NOMO-1 treated with DMSO at 0.1 percent for 48 hours (cell line): ENCODE results near the gene RFT1.

Source experiments
- DNase-seq: peaks from one replicate; lab custom pipeline; 2025; ENCODE audit not compliant: unreplicated experiment; lab: John Stamatoyannopoulos, UW

RFT1 gene

DNA sequence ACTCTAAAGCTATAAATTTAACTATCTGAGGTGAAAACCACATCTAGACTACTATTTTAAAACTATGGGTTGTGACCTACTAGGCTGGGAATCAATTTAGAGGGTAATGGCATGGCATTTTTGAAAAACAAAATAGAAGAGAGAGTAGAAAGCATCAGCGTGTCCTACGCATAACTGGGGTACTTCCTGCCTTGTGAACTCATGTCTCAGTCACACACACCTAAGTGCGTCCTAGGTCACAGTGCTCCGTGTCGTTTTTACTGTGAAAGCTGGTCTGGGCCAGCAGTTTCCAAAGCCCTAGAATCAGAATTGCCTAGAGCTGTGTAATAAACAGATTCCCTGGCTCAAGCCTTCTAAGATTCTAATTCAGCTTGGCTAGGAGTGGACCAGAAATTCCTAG lies 32.3 kb downstream of the RFT1 start:
- no peak for DNase-seq

DNA sequence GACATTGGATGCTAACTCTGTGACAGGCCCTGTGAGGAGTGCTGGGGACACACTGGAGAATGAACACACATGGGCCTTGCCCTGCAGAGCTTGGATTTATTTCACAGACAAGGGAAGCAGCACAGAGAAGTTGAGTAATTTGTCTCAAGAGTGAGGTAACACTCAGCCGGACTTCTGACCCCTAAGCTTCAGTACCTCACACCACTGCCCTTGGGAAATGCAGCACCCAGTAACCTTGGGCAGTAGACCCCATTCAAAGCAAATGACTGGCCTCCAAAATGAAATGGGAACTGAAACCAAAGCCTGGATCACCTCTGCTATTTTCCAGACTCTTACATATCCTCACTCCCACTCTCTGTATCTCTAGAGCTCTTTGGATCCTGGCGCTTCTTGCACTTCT lies 37.3 kb downstream of the RFT1 start:
- peak; percentile 34 for DNase-seq

DNA sequence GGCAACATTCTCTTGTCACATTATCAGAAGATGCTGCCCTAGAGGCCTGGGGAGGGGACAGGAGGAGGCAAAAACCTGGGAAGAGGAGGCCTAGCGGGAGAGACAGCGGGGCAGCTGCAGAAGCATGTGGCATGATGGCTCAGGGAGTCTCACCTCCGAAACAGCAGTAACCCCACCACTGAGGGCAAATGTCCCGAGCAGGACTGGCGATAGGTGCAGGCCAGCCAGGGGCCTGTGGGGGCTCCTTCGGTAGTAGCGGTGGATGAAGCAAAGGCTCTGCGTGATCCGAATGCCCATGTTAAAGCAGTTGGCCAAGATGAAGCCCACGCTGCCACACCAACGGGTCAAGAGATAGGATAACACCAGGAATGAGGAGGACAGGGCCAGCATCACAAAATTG lies 38.0 kb downstream of the RFT1 start:
- DNase-seq, result no peak

DNA sequence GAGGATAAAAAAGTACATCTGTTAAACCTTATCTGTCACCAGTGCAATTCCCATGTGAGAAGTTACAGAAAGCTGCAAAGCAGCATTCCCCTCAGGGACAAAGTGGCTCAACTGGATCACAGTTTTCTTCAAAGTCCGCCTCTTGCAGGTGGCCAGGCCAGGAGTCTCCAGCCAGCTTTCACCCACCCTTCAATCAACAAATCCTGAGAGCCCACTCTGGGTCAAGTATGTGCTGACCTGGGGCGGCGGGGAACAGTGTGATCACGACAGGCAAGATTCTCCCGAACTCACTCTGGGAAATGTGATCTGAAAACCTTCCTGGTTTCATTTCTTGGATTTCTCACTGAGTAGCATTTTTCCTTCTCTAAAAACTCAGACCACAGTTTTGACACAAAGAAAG lies 39.2 kb downstream of the RFT1 start:
- DNase-seq, result no peak

DNA sequence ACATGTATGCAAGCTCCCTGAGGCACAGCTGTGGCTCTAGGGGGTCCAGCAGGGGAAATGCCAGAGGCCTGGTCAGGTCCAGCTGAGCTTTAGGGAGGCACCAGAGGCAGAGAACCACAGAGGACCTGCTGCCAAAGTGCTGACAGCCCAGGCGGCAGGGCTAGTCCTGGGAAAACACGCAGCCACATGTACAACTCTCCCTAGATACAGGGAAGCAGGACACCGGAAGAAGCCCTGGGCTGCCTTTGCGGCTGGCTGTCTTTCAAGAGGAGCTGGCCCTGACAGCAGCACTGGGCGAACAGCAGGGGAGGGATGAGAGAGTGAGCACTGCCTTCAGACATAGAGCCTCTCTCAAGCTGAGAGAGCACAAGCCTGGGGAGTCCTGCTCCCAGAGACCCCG lies 40.7 kb downstream of the RFT1 start:
- no peak for DNase-seq

DNA sequence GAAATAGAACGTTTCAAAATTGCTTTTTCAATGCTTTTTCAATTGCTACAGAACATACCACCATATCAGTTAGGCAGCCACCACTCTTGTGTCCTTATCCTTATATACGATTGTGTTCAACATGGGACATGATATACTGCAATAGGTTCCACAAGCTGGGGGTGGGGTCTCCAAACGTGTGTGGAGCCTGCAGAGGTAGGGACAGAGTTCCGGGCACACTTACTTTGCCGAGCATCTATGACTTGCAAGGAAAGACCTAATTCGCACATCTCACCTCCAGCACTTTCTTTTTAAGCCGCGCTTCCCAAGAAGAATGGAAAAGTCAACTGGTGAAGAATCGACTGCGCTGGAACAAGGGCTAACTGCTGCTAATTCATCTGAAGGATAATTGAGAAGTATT lies 44.8 kb downstream of the RFT1 start:
- no peak for DNase-seq

DNA sequence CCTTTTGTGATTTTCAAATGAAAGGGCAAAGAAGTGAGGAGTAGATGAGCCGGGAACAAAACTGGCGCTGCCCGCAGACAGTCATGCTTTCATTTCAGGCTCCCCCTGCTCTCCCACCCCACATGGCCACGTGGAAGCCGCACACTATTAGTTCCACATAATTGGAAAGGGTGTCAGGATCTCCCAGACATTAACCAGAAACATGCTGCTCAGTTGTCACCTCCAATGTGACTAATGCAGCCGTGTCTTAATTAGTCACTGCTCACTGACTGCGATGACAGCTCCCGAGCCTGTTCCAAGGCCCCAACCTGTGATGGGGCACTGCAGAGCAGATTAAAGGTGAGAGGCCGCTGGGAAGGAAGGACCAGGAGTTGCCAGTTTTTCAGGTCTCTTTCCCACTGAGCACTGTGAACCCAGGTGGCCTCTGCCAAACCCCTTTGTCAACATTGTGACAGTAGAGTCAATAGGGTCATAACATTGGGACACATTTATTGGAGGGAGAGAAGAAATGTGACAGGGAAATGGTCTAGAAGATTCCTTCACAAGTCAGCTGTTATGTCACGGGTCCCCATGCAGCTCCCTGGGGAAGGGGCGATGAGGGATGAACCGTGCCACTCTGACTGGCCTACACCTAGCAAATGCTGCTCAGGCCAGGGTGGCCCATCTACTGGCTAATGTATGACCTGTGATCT lies 45.8 kb downstream of the RFT1 start:
- no peak for DNase-seq

DNA sequence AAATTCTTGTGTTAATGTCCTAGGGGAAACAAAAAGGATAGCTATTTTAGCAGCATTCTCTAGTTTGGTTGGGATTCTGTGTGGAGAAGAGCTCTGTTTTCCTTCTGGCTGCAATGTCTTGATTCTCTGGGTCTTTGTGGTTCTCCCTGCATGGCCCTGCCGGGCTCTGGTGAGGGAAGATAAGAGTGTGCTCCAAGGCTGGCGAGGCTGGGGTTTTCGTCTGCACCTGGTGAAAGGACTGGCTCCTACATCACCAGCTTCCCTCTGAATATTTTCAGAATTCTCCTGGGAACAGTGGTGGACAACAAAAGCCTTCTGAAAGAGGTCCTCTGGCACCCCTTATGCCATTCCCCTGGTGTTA lies 46.3 kb downstream of the RFT1 start:
- no peak for DNase-seq

DNA sequence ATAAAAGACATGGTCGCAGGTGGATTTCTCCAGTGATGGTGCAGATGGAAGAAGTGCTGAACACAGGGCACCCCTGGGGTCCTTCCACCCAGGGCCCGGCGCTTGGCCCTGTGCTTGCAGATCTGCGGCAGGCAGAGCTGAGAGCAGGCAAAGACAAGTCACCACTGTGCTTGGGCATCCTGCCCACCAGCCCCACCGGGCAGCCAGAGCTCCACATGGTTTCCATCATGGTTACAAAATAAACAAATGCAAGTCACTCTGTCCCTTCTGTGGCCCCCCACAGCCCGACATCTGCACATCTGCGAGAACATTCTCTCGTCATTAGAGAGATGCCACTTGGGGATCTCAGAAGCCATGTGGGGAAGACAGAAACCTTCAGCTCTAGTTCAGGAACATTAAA lies 46.7 kb downstream of the RFT1 start:
- DNase-seq, result no peak

DNA sequence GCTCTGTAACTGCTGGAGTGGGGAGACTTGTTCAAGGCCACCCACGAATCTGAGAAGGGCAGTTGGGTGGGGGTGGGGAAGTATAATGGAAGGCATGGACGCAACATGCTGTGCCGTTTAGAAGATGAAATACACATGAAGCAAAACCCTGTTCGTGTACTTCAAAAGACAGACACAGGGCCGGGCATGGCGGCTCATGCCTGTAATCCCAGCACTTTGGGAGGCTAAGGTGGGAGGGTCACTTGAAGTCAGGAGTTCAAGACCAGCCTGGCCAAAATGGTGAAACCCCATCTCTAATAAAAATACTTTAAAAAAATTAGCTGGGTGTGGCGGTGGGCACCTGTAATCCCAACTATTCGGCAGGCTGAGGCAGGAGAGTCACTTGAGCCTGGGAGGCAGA lies 47.5 kb downstream of the RFT1 start:
- no peak for DNase-seq

DNA sequence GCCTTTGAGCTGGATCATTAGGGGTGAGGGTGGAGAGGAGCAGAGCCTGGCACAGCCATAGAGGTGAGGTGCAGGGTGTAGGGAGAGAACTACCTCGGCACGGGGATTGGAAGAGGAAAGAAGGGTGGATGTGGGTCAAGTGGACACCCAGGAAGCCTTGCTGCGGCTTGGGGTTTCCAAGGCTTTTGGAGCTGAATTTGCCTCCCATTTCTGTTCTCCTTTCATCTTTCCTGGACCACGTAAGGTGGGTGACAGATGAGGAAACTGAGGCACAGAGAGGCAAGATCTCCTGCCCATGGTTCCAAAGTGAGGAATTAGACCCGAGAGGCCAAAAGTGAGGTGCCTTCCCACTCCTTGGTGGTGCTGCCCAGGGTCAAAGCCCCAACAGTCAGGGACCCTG lies 48.9 kb downstream of the RFT1 start:
- DNase-seq, result no peak

DNA sequence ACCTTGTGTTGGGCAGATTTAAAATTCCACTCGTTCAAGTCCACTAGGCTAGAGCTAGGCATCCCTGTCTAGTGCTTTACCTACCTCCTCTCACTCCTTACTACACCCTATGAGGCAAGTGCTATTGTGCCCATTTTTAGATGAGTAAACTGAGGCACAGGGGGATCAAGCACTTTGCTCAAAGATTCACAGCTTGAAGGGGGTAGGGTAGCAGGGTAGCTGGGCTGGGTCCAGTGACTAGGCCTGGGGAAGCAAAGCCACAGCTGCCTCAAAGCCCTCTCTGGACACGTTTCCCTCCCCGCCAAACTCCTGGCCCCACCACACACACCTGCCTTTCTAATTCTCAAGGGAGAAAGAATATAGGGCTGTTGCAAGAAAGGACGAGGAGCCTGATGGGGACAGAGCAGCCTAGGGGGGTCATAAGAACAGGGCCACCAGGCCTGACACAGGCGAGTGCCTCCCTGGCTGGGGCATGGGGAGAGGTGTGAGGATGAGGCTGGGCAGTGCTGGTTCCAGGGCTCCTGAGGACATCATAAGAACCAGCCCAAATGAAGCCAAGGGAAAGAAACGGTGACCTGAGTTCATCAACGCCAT lies 49.5 kb downstream of the RFT1 start:
- DNase-seq, result no peak

DNA sequence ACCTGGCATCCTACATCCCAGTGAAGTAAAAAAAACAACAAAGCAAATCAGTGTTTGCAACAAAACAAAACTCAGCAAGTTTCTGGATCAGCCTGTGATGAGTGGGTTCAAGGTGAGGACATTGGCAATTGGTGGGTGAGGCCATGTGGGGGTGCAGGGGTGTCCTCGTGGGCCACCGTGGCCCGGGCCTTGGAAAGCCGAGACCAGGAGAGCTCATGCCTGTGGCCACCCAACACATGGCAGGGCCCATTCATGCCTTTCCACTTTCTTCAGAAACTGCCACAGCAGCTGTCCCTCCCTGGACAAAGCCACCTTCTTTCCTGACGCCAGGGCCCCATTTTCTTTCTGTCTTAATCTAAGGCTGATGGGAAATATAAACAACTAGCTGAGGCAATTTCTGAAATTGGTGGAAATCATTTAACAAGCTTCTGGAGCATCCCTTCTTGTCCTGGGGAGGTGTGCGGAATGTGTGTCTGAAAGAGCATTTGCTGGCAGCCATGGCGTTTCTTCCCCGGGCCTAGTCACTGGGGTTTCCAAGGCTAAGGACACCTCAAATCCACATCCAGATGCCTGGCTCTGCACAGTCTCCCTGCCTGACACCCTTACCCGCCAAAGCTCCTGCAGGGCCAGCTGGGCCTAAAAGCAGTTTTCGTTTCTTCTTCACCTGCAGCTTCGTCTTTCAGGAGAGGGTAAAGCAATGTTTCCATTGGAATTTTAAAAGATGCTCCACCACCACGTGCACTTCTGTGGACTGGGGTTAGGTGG lies 50.3 kb downstream of the RFT1 start:
- no peak for DNase-seq

DNA sequence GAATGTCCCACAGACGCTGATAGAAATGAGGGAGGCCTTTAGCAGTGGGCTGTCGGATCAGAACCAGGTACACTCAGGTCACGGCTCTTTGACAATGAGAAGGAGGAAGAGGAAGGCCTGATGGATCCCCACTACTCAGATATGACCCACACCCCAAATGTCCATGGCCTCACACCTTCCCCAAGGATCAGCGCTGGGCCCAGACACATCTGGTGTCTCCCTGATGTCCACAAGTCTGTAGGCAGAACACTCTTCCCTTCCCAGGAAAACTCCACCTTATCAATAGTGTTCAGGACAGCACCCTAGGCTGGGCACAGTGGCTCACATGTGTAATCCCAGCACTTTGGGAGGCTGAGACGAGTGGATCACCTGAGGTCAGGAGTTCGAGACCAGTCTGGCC lies 51.1 kb downstream of the RFT1 start:
- no peak for DNase-seq

DNA sequence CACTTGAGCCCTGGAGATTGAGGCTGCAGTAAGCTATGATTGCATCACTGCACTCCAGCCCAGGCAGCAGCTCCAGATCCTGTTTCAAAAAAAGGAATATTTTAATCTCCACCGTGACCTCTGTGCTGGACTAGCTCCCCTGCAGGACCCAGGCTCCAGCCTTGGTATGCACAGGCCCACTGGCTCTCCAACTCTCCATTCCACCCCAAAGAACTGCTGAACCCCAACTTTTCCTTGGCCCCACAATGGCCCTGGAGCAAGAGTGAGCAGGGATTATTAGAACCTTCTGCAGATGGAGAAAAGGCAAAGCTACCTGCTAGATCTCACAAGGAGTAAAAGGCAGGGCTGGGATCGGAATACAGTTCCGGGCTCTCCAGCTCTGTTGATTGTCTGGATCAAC lies 51.6 kb downstream of the RFT1 start:
- DNase-seq, result no peak

DNA sequence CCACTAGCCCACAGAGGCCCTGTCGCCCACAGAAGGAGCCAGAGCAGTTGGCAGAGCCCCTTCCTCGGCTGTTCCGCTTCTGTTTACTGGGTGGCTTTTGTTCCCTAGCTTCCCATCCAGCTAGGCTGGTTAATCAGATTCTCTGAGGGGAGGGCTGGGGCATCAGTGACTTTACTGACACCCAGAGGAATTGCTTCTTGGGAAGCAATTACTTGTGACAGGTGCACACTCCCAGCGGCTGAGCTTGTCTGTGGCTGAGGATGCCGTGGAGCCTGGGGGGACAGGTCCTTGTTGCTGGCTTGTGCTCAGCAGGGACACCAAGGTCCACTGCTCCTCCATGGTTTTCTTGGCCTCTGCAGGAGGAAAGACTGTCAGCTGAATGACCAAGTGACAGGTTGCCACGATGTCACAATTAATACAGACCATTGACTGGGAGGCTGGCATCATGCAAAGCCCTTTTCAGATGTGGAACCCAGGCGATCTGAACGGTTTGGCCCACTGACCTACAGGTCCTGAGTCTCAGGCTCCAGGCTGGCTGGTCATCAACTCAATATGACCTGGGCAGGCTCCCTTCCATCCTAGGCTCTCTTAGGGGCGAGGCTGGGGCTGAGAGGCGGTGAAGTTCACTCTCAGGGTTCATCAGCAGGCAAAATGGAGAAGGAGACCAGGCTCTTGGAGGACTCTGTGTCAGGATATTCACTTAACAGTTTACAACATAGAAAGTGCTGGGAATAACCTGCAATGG lies 52.6 kb downstream of the RFT1 start:
- no peak for DNase-seq

DNA sequence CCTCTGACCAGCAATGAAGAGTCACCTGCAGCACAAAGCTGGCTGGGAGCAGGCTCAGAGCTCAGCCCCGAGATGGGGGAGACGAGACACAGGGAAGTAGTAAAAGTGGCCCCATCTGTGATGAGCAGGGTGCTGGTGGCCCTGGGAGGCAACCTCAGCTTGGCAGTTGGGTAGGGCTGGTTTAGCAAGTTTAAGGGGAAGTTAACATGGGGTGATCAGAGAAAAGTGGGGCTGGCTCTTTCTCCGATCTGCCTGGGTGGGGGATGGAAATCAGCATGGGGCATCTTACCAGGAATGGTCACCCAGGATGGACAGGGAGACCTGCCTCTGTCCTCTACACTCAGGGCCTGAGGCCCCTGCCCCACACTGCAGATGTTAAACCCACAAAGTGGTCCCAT lies 54.5 kb downstream of the RFT1 start:
- peak; percentile 8 for DNase-seq

DNA sequence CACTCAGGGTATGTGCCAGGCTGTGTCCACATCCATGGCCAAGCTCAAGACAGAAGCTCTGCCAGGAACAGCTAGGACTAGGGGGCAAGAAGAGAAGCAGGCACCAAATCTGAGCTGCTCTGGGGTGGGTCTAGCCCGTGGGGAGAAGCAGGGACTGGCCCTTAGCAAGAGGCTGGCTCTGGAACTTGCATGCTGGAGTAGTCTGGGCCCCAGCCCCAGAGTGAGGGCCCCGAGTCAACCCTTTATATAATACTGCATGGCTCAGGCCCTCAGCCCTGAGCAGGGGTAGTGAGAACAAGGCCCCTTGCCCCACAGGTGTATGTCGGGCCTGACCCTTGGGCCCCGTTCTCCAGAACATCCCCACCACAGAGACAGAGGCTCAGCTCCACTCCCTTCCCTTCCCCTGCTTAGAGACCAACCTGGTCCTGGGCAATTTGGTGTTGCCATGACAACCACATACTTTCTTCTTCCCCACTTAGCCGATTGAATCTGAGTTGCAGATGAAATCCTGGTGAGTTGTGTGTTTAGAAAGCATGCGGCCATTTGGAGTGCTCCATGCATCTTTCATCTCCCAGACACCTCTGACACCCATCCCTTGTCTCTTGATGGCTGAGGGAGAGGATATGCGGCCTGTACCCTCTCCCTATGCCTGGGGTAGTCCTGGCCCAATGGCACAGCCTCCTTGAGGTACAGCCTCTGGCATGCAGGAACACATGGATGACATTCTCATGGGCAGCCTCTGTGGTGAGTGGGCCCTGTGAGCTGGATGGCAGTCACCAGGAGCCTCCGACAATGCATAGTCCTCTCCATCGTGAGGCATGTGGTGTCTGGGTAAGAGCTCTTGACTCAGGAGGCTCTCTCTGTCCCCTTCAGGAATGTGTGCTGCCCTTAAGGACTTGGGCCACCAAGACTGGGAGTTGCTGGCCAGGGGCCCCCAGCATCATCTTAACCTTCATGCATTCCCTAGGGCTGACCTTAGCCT lies 55.2 kb downstream of the RFT1 start:
- DNase-seq, result no peak

DNA sequence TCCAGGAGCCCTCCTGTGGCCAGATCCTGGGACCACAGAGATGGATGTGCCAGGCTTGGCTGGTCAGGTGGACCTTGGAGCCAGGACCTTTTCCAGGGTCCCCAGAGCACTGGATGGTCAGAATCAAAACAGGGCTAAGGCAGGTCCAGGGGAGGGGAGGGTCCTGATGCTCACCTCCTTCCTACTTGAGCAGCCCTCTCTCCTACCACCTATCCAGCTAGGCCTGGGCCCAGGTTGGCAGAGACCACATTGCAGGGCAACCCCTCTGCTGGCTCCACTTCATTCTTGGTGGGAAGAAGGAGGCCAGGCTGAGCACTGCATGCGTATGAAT lies 55.9 kb downstream of the RFT1 start:
- no peak for DNase-seq

DNA sequence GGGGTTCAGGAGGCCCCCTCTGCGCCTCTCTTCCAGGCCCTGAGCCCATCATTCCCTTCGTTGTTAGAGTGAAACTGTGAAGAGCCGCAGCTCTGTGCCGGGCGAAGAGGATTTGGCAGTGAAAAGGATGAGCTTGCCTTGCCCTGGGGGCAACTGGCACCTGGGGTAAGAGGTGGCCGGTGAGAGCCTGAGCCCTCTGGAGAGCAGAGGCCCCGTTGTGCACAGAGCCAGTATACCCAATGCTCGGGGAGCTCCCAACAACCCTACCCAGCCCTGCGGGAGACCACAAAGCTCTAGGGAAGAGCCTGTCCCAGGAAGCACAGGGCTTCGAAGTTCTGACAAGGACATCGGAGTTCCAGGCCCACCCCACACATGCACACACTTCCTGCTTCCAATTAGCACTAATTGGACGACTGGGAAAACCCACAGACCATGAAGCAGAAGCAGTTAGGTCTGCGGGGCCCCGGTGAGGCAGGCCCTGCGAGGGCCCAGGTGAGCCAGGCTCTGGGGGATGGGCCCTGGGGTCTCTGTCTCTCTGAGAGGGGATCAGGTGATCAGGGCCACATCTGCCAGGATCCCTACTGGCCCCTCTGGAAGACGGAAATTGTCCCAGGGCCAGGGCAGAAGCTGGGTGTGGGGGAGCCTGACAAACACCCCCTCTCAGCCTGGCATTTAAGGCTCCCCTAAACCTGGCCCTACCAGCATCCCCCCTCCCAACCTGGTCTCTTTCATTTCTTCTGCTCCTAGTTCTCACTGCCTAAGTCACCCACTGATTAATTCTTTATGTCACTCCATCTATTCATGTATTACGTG lies 56.5 kb downstream of the RFT1 start:
- DNase-seq, result no peak
